CD4-positive, alpha-beta T cell (primary cell): ENCODE results near the gene CMKLR1. TPM values are rescaled to one million over a fixed set of nuclear protein-coding genes. Genes with fewer than 3 reads are reported as not detected.

Experiments
- ATAC-seq: fragments of 200-7000 bp; cut with Tn5 transposase; one replicate; pipeline ENCODE4 v1.10.0; 2022; ENCODE audit warnings: mild to moderate bottlenecking; ENCODE audit not compliant: poor library complexity
- CTCF ChIA-PET: fragments of 350-600 bp; sonication (Branson Sonifier 250); formaldehyde crosslinking; loops from one replicate; lab custom pipeline; 2021; ENCODE audit warnings: antibody characterized with exemption, inconsistent platforms; lab: Charles Lee
- POLR2A ChIA-PET: fragments of 350-600 bp; sonication (Branson Sonifier 250); formaldehyde crosslinking; loops from one replicate; lab custom pipeline; 2021; ENCODE audit warnings: antibody characterized with exemption, inconsistent platforms; lab: Charles Lee
- DNase-seq, 14 experiments: peaks; one replicate each; pipeline ENCODE4 v3.0.0-alpha.2; 2013 to 2020; ENCODE audit warnings: mixed read lengths in 2 of 14
- H3K27ac ChIP-seq, 2 donors: one replicate each; pipeline versions ENCODE4 v1.5.1 to v1.7.0; 2013; ENCODE audit warnings: low read length in 2 of 2, low read depth in 1 of 2, mild to moderate bottlenecking in 1 of 2
- H3K27me3 ChIP-seq, 2 experiments: 1 replicate in 1 of 2; 2 replicates in 1 of 2; pipeline versions ENCODE4 v1.6.1 to v1.7.0; 2013; ENCODE audit warnings: low read length in 2 of 2, control low read depth in 1 of 2, mild to moderate bottlenecking in 1 of 2, moderate library complexity in 1 of 2; ENCODE audit not compliant: insufficient read depth in 2 of 2, control insufficient read depth in 1 of 2
- H3K36me3 ChIP-seq: one replicate; pipeline ENCODE4 v1.6.1; 2013; ENCODE audit warnings: low read length, control low read depth; ENCODE audit not compliant: insufficient read depth
- H3K4me1 ChIP-seq: one replicate; pipeline ENCODE4 v1.6.1; 2013; ENCODE audit warnings: low read length, control low read depth; ENCODE audit not compliant: insufficient read depth
- H3K4me3 ChIP-seq: one replicate; pipeline ENCODE4 v1.5.1; 2013; ENCODE audit warnings: mild to moderate bottlenecking, low read length, moderate library complexity
- H3K9me3 ChIP-seq, 2 experiments: 1 replicate in 1 of 2; 2 replicates in 1 of 2; pipeline versions ENCODE4 v1.6.1 to v1.7.0; 2013; ENCODE audit warnings: low read length in 2 of 2, mild to moderate bottlenecking in 2 of 2, control low read depth in 1 of 2, moderate library complexity in 1 of 2; ENCODE audit not compliant: control insufficient read depth in 1 of 2, insufficient read depth in 1 of 2
- H3K27ac Mint-ChIP-seq: one replicate; pipeline ENCODE4 v1.8.0; 2020; ENCODE audit warnings: mixed read lengths
- H3K27me3 Mint-ChIP-seq: one replicate; pipeline ENCODE4 v1.8.0; 2021; ENCODE audit warnings: mixed read lengths
- H3K36me3 Mint-ChIP-seq: one replicate; pipeline ENCODE4 v1.8.0; 2021; ENCODE audit warnings: low read depth, mixed read lengths
- H3K4me1 Mint-ChIP-seq: one replicate; pipeline ENCODE4 v1.8.0; 2021; ENCODE audit warnings: low read depth, mixed read lengths
- H3K4me3 Mint-ChIP-seq: one replicate; pipeline ENCODE4 v1.8.0; 2020; ENCODE audit warnings: mild to moderate bottlenecking, mixed read lengths
- H3K9me3 Mint-ChIP-seq: one replicate; pipeline ENCODE4 v1.8.0; 2020; ENCODE audit warnings: mixed read lengths
- intact Hi-C, 2 experiments: fragments of 100-400 bp; cut with DNase I in 1 of 2; cut with micrococcal nuclease in 1 of 2; formaldehyde crosslinking; loops; one replicate each; pipeline versions ENCODE4 v1.15.1 to v1.9.0; 2023 to 2025; cut with DNase I, micrococcal nuclease
- total RNA-seq, 174 experiments: library from RNA in 2 of 174; stranded (reverse) in 2 of 174; gene quantifications; one replicate each; pipeline ENCODE4 v1.2.3 and lab custom pipeline; 2021 to 2026
- TF ChIP-seq, protein P1 (sequence below): fragments of 200-600 bp; IDR thresholded peaks from one replicate; pipeline ENCODE4 v1.8.0; 2022; ENCODE audit warnings: antibody characterized with exemption, mild to moderate bottlenecking

Gene CMKLR1
- total RNA-seq, 2 experiments from 2014 or later, result not detected

DNA sequence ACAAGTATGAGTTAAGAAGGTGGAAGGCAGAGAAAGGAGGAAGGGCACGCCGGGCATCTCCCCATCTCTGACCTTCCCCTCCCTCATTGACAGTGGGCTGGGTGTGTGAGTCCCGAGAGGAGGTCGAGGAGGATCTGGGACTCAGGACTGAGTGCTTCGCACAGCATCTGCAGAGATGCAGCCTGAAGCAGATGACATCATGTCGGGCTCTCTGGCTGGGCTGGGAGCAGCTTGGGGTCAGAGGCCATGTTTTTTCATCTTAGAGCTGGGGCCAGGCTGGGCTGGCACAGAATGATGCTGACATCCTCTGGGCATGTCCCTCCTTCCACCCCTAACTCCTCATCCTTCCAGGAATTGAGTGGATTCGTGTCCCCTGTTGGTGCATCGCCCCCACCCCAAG, 43.5 kb downstream of the CMKLR1 start:
- Histone ChIP-seq H3K27ac (no peak overlapping the region), H3K4me3 (no peak overlapping the region), H3K4me1 (peaks cover 16% of the 10 kb centered on the region), H3K9me3 (no peaks in the 10 kb centered on the region), H3K36me3 (no peaks in the 10 kb centered on the region), H3K27me3 (no peaks in the 10 kb centered on the region)
- intact Hi-C loops, result no loop called here
- POLR2A ChIA-PET, result no interaction called here
- H3K4me1 Mint-ChIP-seq, result peaks cover 20% of the 10 kb centered on the region
- TF ChIP-seq, protein P1, sequence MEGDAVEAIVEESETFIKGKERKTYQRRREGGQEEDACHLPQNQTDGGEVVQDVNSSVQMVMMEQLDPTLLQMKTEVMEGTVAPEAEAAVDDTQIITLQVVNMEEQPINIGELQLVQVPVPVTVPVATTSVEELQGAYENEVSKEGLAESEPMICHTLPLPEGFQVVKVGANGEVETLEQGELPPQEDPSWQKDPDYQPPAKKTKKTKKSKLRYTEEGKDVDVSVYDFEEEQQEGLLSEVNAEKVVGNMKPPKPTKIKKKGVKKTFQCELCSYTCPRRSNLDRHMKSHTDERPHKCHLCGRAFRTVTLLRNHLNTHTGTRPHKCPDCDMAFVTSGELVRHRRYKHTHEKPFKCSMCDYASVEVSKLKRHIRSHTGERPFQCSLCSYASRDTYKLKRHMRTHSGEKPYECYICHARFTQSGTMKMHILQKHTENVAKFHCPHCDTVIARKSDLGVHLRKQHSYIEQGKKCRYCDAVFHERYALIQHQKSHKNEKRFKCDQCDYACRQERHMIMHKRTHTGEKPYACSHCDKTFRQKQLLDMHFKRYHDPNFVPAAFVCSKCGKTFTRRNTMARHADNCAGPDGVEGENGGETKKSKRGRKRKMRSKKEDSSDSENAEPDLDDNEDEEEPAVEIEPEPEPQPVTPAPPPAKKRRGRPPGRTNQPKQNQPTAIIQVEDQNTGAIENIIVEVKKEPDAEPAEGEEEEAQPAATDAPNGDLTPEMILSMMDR, result no peak
- ATAC-seq (no peak), DNase-seq (no peak)
- no peaks in the 10 kb centered on the region for H3K36me3 Mint-ChIP-seq
- no peak overlapping the region for H3K4me3 Mint-ChIP-seq
- no peaks in the 10 kb centered on the region for H3K27me3 Mint-ChIP-seq
- no peak overlapping the region for H3K27ac Mint-ChIP-seq
- CTCF ChIA-PET, result no interaction called here
- H3K9me3 Mint-ChIP-seq, result no peaks in the 10 kb centered on the region

DNA sequence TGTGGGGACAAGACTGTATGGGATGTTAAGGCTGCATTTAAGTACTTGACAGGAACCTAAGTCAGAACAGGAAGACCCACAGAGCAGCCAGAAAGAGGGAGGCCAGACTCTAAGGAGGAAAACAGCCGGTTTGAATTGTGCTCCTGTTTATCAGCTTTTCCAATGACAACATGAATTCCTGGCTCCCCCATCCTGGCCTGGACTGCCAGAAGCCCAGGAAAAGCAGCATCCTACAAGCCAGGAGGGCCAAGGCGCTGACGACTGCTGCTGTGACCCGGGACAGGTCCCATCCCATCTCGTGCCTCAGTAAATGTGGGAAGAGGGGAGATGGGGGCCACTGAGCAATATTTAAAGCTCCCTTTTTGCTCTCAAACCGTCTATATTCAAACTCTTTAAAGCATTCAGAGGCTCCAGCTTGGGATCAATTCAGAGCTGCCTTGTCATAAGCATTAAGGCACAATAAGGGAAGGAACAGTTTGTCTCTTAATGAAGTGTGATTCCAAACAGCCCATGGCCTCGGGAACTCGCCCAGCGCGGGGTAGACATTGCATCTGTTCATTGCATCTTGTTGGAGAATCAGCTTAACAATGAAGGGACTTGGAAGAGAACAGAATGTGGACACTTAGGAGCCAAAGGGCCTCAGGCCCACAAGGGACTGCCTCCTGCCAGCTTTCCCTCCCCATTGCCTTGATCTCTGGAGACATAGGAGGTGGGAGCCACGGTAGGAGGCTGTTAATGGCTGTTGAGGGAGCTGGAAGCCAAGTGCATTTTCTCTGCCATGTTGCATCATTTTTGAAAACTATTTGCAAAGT, 49.6 kb downstream of the CMKLR1 start:
- intact Hi-C loops, result no loop called here
- no peak overlapping the region for H3K4me3 ChIP-seq
- no peaks in the 10 kb centered on the region for H3K27me3 Mint-ChIP-seq
- no peak overlapping the region for H3K4me3 Mint-ChIP-seq
- ATAC-seq, result no peak
- ChIA-PET POLR2A (no interaction called here), CTCF (no interaction called here)
- H3K4me1 ChIP-seq, result no peaks in the 10 kb centered on the region
- H3K27ac Mint-ChIP-seq, result no peak overlapping the region
- no peaks in the 10 kb centered on the region for H3K9me3 Mint-ChIP-seq
- no peaks in the 10 kb centered on the region for H3K4me1 Mint-ChIP-seq
- H3K27me3 ChIP-seq, result no peaks in the 10 kb centered on the region
- TF ChIP-seq, protein P1, result no peak
- no peaks in the 10 kb centered on the region for H3K36me3 ChIP-seq
- no peaks in the 10 kb centered on the region for H3K36me3 Mint-ChIP-seq
- H3K27ac ChIP-seq, result no peak overlapping the region
- no peaks in the 10 kb centered on the region for H3K9me3 ChIP-seq
- DNase-seq, result no peak

DNA sequence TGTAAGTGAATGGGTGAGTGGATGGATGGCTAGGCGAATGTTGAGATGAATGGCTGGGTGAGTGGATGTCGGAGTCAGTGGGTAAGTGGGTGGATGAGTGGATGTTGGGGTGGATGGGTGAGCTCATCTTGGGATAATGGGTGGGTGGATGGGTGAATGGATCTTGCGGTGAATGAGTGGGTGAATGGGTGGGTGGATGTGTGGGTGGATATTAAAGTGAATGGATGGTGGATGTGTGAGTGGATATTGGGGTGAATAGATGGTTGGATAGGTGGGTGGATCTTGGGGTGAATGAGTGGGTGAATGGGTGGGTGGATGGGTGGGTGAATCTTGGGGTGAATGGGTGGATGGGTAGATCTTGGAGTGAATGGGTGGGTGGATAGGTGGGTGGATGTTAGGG, 51.9 kb downstream of the CMKLR1 start:
- H3K36me3 ChIP-seq, result no peaks in the 10 kb centered on the region
- POLR2A ChIA-PET, result no interaction called here
- no peaks in the 10 kb centered on the region for H3K27me3 ChIP-seq
- H3K36me3 Mint-ChIP-seq, result no peaks in the 10 kb centered on the region
- intact Hi-C loops, result no loop called here
- DNase-seq, result no peak
- H3K4me3 Mint-ChIP-seq, result no peak overlapping the region
- H3K4me1 ChIP-seq, result peaks cover 5% of the 10 kb centered on the region
- no peak for ATAC-seq
- peaks cover 16% of the 10 kb centered on the region for H3K27me3 Mint-ChIP-seq
- no peak overlapping the region for H3K27ac ChIP-seq
- H3K4me1 Mint-ChIP-seq, result peaks cover 11% of the 10 kb centered on the region
- H3K4me3 ChIP-seq, result no peak overlapping the region
- H3K9me3 Mint-ChIP-seq, result no peaks in the 10 kb centered on the region
- H3K27ac Mint-ChIP-seq, result no peak overlapping the region
- TF ChIP-seq, protein P1, result no peak
- CTCF ChIA-PET, result no interaction called here
- no peaks in the 10 kb centered on the region for H3K9me3 ChIP-seq
